GM12878 (cell line): ENCODE measurements around the gene TBCK. TPM values are rescaled to one million over a fixed set of nuclear protein-coding genes. Genes with fewer than 3 reads are reported as not detected.

Source experiments
- ATAC-seq: fragments of 200-7000 bp; cut with Tn5 transposase; 3 replicates; pipeline ENCODE4 v1.9.1; 2020; ENCODE audit warnings: mild to moderate bottlenecking, moderate library complexity
- BruUV-seq: library from RNA; stranded (reverse); fragments of 400-500 nt; replicated peaks from 2 replicates; lab custom pipeline; 2021; lab: Mats Ljungman, UMichigan
- CTCF ChIA-PET: fragments of 300-600 bp; sonication (Branson Sonifier 250); formaldehyde crosslinking; extraction: SDS; loops from one replicate; lab custom pipeline; 2021; ENCODE audit warnings: inconsistent platforms; lab: Yijun Ruan, JAX
- POLR2A ChIA-PET: fragments of 350-600 bp; formaldehyde crosslinking; extraction: SDS; loops from one replicate; lab custom pipeline; 2021; ENCODE audit warnings: inconsistent platforms; lab: Charles Lee
- RAD21 ChIA-PET: fragments of 300-600 bp; sonication (Branson Sonifier 250); formaldehyde crosslinking; loops from one replicate; lab custom pipeline; 2023; ENCODE audit warnings: antibody characterized with exemption; ENCODE audit not compliant: unreplicated experiment; lab: Charles Lee
- SMC1A ChIA-PET: fragments of 300-600 bp; sonication (Branson Sonifier 250); formaldehyde crosslinking; loops from one replicate; lab custom pipeline; 2023; ENCODE audit not compliant: unreplicated experiment, uncharacterized antibody; lab: Charles Lee
- DNase-seq: peaks from one replicate; pipeline ENCODE4 v3.0.0-alpha.2; 2011; ENCODE audit warnings: low read depth, low spot score
- FAIRE-seq: peaks from 3 replicates; lab custom pipeline; 2011; peaks lifted over from hg19 to GRCh38; lab: Jason Lieb, UNC
- H2AFZ ChIP-seq: 2 replicates; pipeline ENCODE4 v1.6.0; 2011; ENCODE audit warnings: low read depth, low read length, control low read depth; ENCODE audit not compliant: control insufficient read depth
- H3K27ac ChIP-seq: 2 replicates; pipeline ENCODE4 v1.5.1; 2011; ENCODE audit warnings: control low read depth; ENCODE audit not compliant: control insufficient read depth, insufficient read depth
- H3K27me3 ChIP-seq, 2 experiments: replicated peaks in 1 of 2; 2 replicates each; pipeline versions ENCODE4 v1.6.0 to v1.6.1; 2011; ENCODE audit warnings: low read length in 1 of 2; ENCODE audit not compliant: control insufficient read depth in 2 of 2, insufficient read depth in 2 of 2
- H3K36me3 ChIP-seq, 2 experiments: 2 replicates each; pipeline ENCODE4 v1.5.1; 2011; ENCODE audit warnings: low read length in 1 of 2; ENCODE audit not compliant: control insufficient read depth in 2 of 2, insufficient read depth in 2 of 2
- H3K4me1 ChIP-seq: 2 replicates; pipeline ENCODE4 v1.6.1; 2011; ENCODE audit warnings: mild to moderate bottlenecking, low read length, moderate library complexity, mixed read lengths; ENCODE audit not compliant: control insufficient read depth, insufficient read depth
- H3K4me2 ChIP-seq: 2 replicates; pipeline ENCODE4 v1.6.0; 2011; ENCODE audit warnings: control low read depth; ENCODE audit not compliant: control insufficient read depth, insufficient read depth
- H3K4me3 ChIP-seq: fragments of 200-600 bp; sonication (generic); 2 replicates; pipeline ENCODE4 v1.5.1; 2016
- H3K79me2 ChIP-seq: 2 replicates; pipeline ENCODE4 v1.6.0; 2011; ENCODE audit warnings: low read length; ENCODE audit not compliant: control insufficient read depth, insufficient read depth
- H3K9ac ChIP-seq: 2 replicates; pipeline ENCODE4 v1.8.0; 2011; ENCODE audit warnings: low read length, control low read depth, mixed read lengths; ENCODE audit not compliant: control insufficient read depth, insufficient read depth
- H3K9me3 ChIP-seq: replicated peaks from 3 replicates; pipeline ENCODE4 v1.5.1; 2011; ENCODE audit warnings: mild to moderate bottlenecking, low read length; ENCODE audit not compliant: control insufficient read depth, insufficient read depth
- H4K20me1 ChIP-seq: 2 replicates; pipeline ENCODE4 v1.6.0; 2011; ENCODE audit not compliant: control insufficient read depth, insufficient read depth
- ASH2L ChIP-seq: fragments of 300-600, 200-600 bp; sonication (generic); IDR thresholded peaks from 2 replicates; pipeline ENCODE4 v1.6.1; 2017; ENCODE audit warnings: low read depth, mild to moderate bottlenecking, borderline replicate concordance
- CHD4 ChIP-seq: fragments of 200-600 bp; sonication (generic); IDR thresholded peaks from 2 replicates; pipeline ENCODE4 v1.6.1; 2016; ENCODE audit warnings: mild to moderate bottlenecking
- DPF2 ChIP-seq: fragments of 450-650 bp; IDR thresholded peaks from 2 replicates; pipeline ENCODE4 v1.6.1; 2017; ENCODE audit warnings: mild to moderate bottlenecking
- E2F4 ChIP-seq: IDR thresholded peaks from 2 replicates; pipeline ENCODE4 v1.6.1; 2012; ENCODE audit warnings: low read depth, low read length, improper control_type of control experiment
- EED ChIP-seq: sonication (generic); IDR thresholded peaks from 2 replicates; pipeline ENCODE4 v1.6.1; 2016; ENCODE audit warnings: antibody characterized with exemption, low read depth
- FOS ChIP-seq: IDR thresholded peaks from 3 replicates; pipeline ENCODE4 v1.6.1; 2011; ENCODE audit warnings: borderline replicate concordance; ENCODE audit not compliant: insufficient read length; ENCODE audit errors: extremely low read depth
- FOXK2 ChIP-seq: fragments of 450-650 bp; IDR thresholded peaks from 2 replicates; pipeline ENCODE4 v1.6.1; 2017; ENCODE audit warnings: mild to moderate bottlenecking, moderate library complexity
- FOXM1 ChIP-seq: IDR thresholded peaks from 2 replicates; pipeline ENCODE4 v1.6.1; 2012; ENCODE audit warnings: low read depth, mild to moderate bottlenecking, inconsistent platforms, low read length, moderate library complexity
- HCFC1 ChIP-seq: fragments of 150-350 bp; IDR thresholded peaks from 2 replicates; pipeline ENCODE4 v1.6.1; 2014; ENCODE audit warnings: low read length
- JUNB ChIP-seq: IDR thresholded peaks from 2 replicates; pipeline ENCODE4 v1.6.1; 2016; ENCODE audit warnings: antibody characterized with exemption, mild to moderate bottlenecking
- MTA2 ChIP-seq: fragments of 450-650 bp; IDR thresholded peaks from 2 replicates; pipeline ENCODE4 v1.6.1; 2016; ENCODE audit warnings: low read depth, mild to moderate bottlenecking, moderate library complexity
- NKRF ChIP-seq: fragments of 450-650 bp; conservative IDR thresholded peaks from 2 replicates; pipeline ENCODE4 v1.6.1; 2017; ENCODE audit warnings: mild to moderate bottlenecking, moderate library complexity
- PML ChIP-seq: IDR thresholded peaks from 2 replicates; pipeline ENCODE4 v1.6.1; 2012; ENCODE audit warnings: low read length, inconsistent platforms
- RFX5 ChIP-seq: IDR thresholded peaks from 2 replicates; pipeline ENCODE4 v1.6.1; 2011; ENCODE audit warnings: low read depth, low read length, improper control_type of control experiment
- RUNX3 ChIP-seq: IDR thresholded peaks from 2 replicates; pipeline ENCODE4 v1.6.1; 2012; ENCODE audit warnings: low read length, inconsistent platforms
- TCF7 ChIP-seq: IDR thresholded peaks from 2 replicates; pipeline ENCODE4 v1.6.1; 2014; ENCODE audit warnings: antibody characterized with exemption, borderline replicate concordance
- ZNF687 ChIP-seq: fragments of 450-650 bp; IDR thresholded peaks from 2 replicates; pipeline ENCODE4 v1.6.1; 2017; ENCODE audit warnings: mild to moderate bottlenecking, moderate library complexity
- ZSCAN29 ChIP-seq: fragments of 450-650 bp; IDR thresholded peaks from 2 replicates; pipeline ENCODE4 v1.6.1; 2017; ENCODE audit warnings: mild to moderate bottlenecking, moderate library complexity
- WGBS: methylation state at CpG from one replicate; pipeline ENCODE4 v1.1.6; 2016; ENCODE audit warnings: low lambda C conversion rate; ENCODE audit not compliant: insufficient replicate concordance, insufficient coverage; ENCODE audit errors: missing lambda C conversion rate; 5-methylcytosine and 5-hydroxymethylcytosine counted together
- in situ Hi-C: fragments of 300-500 bp; cut with MboI; formaldehyde crosslinking; loops from 9 replicates; pipeline ENCODE4 v1.14.3; 2018; ENCODE audit warnings: mixed read lengths
- intact Hi-C: fragments of 100-400 bp; cut with micrococcal nuclease; formaldehyde crosslinking; loops from one replicate; pipeline ENCODE4 v1.14.2; 2022; ENCODE audit not compliant: unreplicated experiment
- polyA plus RNA-seq, 11 experiments: library from polyadenylated mRNA; depleted of rRNA in 4 of 11; unstranded in 6 of 11; stranded (reverse) in 5 of 11; fragments of >200 nt; fragmentation: Nextera tagmentation in 4 of 11; fragmentation: Illumina TruSeq in 1 of 11; extraction: Ambion mirVana in 4 of 11; extraction: Trizol in 1 of 11; gene quantifications; 1 replicate in 1 of 11; 2 replicates in 10 of 11; pipeline versions ENCODE4 v1.2.1 to v1.2.3, GENCODE V29; 2011 to 2016; ENCODE audit warnings: inconsistent platforms in 2 of 11, missing spikeins in 2 of 11, low read depth in 1 of 11
- total RNA-seq, 4 experiments: library from RNA; depleted of rRNA in 3 of 4; stranded (reverse); fragments of >200 nt in 3 of 4; fragmentation: Illumina TruSeq in 1 of 4; extraction: Trizol in 1 of 4; gene quantifications; 2 replicates each; pipeline versions ENCODE4 v1.2.1 to v1.2.3, GENCODE V29; 2013 to 2021

TBCK gene
- total and polyA plus RNA-seq, 10 of the 15 experiments (the other 5 are each of a cell fraction or from before 2014, with no cell fraction given), result 4.1 to 30.3 (median 20.2) TPM

GRCh38 chr4:106284227-106284626, 31.8 kb downstream of the TBCK start:
- H3K27me3 ChIP-seq, result no peaks in the 10 kb centered on the region
- H3K9ac ChIP-seq, result no peak overlapping the region
- 75% methylated on average over 3 of the region's 3 CpGs for WGBS
- ATAC-seq (no peak), FAIRE-seq (no peak), DNase-seq (no peak)
- RAD21 ChIA-PET, result no interaction called here
- CTCF ChIA-PET, result interaction anchor here (1.3 kb wide), 1 partner anchor 44 kb away, joined by 7 read pairs; no protein-coding TSS in a partner anchor
- SMC1A ChIA-PET, result no interaction called here
- no peaks in the 10 kb centered on the region for H3K4me1 ChIP-seq
- H2AFZ ChIP-seq, result no peak overlapping the region
- POLR2A ChIA-PET, result no interaction called here
- TF ChIP-seq DPF2 (no peak), TCF7 (no peak), FOXM1 (no peak), E2F4 (no peak), JUNB (no peak), HCFC1 (no peak), CHD4 (no peak), EED (no peak), NKRF (no peak), FOXK2 (no peak), ASH2L (no peak), MTA2 (no peak), ZSCAN29 (no peak), RFX5 (no peak), ZNF687 (no peak), FOS (no peak), PML (no peak), RUNX3 (no peak)
- peaks cover 0 to 9% of the 10 kb centered on the region in 2 experiments; a peak in 2 of 4 replicates for H3K36me3 ChIP-seq
- H3K27ac ChIP-seq, result no peak overlapping the region
- H3K4me3 ChIP-seq, result no peak overlapping the region
- H3K4me2 ChIP-seq, result no peak overlapping the region
- no peaks in the 10 kb centered on the region; the same call in 2 of the 3 replicates for H3K9me3 ChIP-seq
- H3K79me2 ChIP-seq, result no peaks in the 10 kb centered on the region
- BruUV-seq, result no TSS peak
- intact Hi-C loops, result no loop called here
- H4K20me1 ChIP-seq, result no peaks in the 10 kb centered on the region
- in situ Hi-C loops, result no loop called here
